Measurements from ENCODE around the gene ZNF511. TPM values are rescaled to one million over a fixed set of nuclear protein-coding genes. Genes with fewer than 3 reads are reported as not detected.
A peak's percentile ranks its signal among the peaks of the same experiment; 100 is the strongest.

ZNF511 gene, protein sequence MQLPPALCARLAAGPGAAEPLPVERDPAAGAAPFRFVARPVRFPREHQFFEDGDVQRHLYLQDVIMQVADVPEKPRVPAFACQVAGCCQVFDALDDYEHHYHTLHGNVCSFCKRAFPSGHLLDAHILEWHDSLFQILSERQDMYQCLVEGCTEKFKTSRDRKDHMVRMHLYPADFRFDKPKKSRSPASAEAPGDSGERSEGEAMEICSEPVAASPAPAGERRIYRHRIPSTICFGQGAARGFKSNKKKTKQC
- 10 to 100 TPM; 31.5 to 33.1 TPM for total RNA-seq
- 100 to 1,000 TPM in 1 of 2 donors, 10 to 100 TPM in 1; 69.0 to 107 TPM for polyA plus RNA-seq

DNA sequence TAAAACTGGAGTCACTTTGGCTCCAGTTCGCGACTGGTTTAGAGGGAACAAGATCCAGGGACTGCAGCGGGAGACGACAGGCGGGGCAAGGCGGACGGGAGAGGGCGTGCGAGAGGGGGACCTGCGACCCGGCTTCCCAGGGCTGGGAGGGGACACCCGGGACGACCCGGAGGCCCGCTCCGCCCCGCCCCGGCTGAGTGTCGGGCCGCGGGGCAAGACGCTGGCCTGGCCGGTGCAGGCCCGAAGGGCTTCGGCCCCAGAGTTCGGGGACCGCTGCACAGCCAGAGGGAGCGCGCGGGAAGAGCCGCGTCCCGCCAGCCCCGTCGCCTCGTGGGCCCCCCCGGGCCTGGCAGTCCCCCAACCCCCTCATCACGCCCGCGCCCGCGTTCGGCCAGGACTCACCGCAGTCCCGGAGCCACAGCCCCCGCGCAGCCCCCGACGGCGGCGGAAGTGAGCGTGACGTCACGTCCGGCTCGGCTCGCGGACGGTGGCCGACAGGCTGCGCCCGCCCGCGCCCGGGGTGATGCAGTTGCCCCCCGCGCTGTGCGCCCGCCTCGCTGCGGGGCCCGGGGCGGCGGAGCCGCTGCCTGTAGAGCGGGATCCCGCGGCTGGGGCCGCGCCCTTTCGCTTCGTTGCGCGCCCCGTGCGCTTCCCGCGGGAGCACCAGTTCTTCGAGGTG, at the start of gene ZNF511, which contains the start of gene TUBGCP2:
Gene ZNF511 (plus strand): TSS at position 494 of the 679 bp plus-strand sequence. CDS start 30 bp downstream, at position 524.
Gene TUBGCP2 (minus strand): TSS at position 452 of the 679 bp plus-strand sequence. CDS start 5,931 bp downstream, outside the sequence.
- Histone ChIP-seq H3K4me1 (ENCODE audit: insufficient read depth, low read length) (peaks cover 23% of the 10 kb centered on the region), H3K36me3 (ENCODE audit: insufficient read depth, low read length) (no peaks in the 10 kb centered on the region), H3K27ac (ENCODE audit: low read depth, low read length) (peak within 1 kb of the TSS; percentile 97), H3K9me3 (ENCODE audit: control insufficient read depth in 1 of 2, low read length in 2 of 2) (no peaks in the 10 kb centered on the region), H3K4me3 (ENCODE audit: low read length in 2 of 2) (peak within 1 kb of the TSS; percentile 80 to 87), H3K27me3 (ENCODE audit: insufficient read depth, low read length) (no peaks in the 10 kb centered on the region)
- Mint-ChIP-seq H3K9me3 (peaks cover 0 to 6% (median 0%) of the 10 kb centered on the region in 8 donors), H3K36me3 (peaks cover 4 to 43% of the 10 kb centered on the region in 2 donors), H3K27ac (peak within 1 kb of the TSS; percentile 99 to 100 (median 100)), H3K4me1 (peaks cover 17 to 48% (median 27%) of the 10 kb centered on the region in 4 donors), H3K4me3 (peak within 1 kb of the TSS; percentile 91 to 99 (median 98)), H3K27me3 (peaks cover 0 to 6% of the 10 kb centered on the region in 2 donors)
- POLR2A ChIA-PET (ENCODE audit: partially characterized antibody), result interaction anchor here (1.2 to 3.0 kb wide), 11 partner anchors 20 to 82 kb away, joined by 3 to 18 read pairs (median 6); partner anchors contain the start of genes ADAM8 and CALY
- intact Hi-C loops (cut with micrococcal nuclease), result loop anchor here (1.0 to 2.0 kb wide), 7 partner anchors 28 to 772 kb away; partner anchors contain the start of genes CALY, ECHS1, FUOM and INPP5A
- peak; percentile 90 to 97 (median 95) for DNase-seq
- CTCF ChIA-PET (ENCODE audit: partially characterized antibody), result interaction anchor here (0.6 to 3.3 kb wide), 22 partner anchors 7 to 204 kb away, joined by 3 to 28 read pairs (median 7); partner anchors contain the start of gene ADAM8

DNA sequence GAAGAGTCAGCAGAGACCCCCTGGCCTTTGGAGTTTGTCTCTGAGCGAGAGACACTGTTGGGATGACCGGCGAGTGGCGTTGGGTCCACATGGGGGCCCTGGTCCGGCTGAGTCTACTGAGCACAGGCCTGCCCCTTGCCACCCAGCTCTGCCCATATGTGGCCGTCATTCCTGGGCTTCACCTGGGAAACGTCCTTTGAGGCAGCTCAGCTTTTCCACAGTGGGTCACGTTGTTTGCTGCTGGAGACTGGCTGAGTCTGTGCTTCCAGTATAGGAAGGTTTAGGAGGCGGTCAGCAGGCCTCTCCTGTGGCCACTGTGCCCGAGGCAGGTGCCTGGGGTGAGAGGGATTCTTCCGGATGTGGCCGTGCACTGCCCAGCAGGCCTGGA, 49.1 kb upstream of the ZNF511 start:
- H3K4me3 ChIP-seq (ENCODE audit: low read length in 2 of 2), result no peak overlapping the region
- H3K4me1 Mint-ChIP-seq, result peaks cover 23 to 77% (median 57%) of the 10 kb centered on the region in 4 donors

DNA sequence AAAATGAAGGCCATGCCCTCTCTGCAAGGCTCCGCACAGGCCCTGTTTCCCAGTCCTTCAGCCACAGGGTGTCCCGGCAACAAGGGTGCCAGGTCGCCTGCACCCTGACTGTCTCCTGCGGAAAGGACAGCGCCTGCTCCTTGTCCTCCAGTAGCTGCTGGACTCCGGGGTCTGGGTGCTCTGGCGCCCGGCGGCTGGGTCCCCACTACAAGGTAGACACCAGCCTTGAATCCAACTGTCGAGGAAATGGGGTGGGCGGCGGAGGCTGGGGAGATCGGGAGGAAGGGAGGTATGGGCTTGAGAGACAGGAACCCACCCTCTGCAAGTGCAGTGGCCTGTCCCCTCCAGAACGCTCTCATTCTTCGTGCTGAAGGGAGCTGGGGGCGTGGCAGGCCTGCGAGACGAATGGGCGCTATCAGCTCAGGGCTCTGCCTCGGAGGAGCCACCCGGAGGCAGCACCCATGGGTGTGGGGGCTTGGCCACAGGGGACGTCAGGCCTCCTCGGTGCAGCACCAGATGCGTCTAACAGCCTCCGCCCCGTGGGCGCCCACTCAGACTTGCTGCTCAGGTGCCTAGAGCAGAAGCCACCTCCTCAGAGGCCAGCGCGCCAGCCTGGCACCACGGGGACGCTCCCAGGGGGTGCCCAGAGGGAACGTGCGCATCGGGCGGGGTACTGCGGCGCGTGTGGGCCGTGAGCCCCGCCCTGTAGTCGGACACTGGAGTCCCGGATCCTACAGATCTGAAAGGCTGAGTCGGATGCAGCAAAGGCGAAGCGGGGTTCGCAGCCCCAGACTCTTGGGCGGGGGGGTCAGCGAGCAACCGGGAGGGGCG, 47.6 kb upstream of the ZNF511 start:
- Mint-ChIP-seq H3K36me3 (peaks cover 0 to 15% of the 10 kb centered on the region in 2 donors), H3K4me1 (peaks cover 29 to 86% (median 66%) of the 10 kb centered on the region in 4 donors), H3K4me3 (peak overlapping the region; percentile 48 to 89 (median 66)), H3K27ac (peak overlapping the region; percentile 95 to 99 (median 98)), H3K9me3 (no peaks in the 10 kb centered on the region), H3K27me3 (peaks cover 0 to 4% of the 10 kb centered on the region in 2 donors)
- Histone ChIP-seq H3K36me3 (ENCODE audit: insufficient read depth, low read length) (no peaks in the 10 kb centered on the region), H3K4me1 (ENCODE audit: insufficient read depth, low read length) (peaks cover 85% of the 10 kb centered on the region), H3K4me3 (ENCODE audit: low read length in 2 of 2) (peak overlapping the region in 1 of 2 donors; percentile 46), H3K27ac (ENCODE audit: low read depth, low read length) (peak overlapping the region; percentile 83), H3K27me3 (ENCODE audit: insufficient read depth, low read length) (no peaks in the 10 kb centered on the region), H3K9me3 (ENCODE audit: control insufficient read depth in 1 of 2, low read length in 2 of 2) (no peaks in the 10 kb centered on the region)
- intact Hi-C loops (cut with micrococcal nuclease), result loop anchor here (2.0 to 5.0 kb wide), 3 partner anchors 14 to 131 kb away; partner anchors contain the start of genes MTG1, TUBGCP2 and ZNF511
- CTCF ChIA-PET (ENCODE audit: partially characterized antibody), result interaction anchor here (5.6 kb wide), 1 partner anchor 46 kb away, joined by 22 read pairs; no protein-coding TSS in a partner anchor
- POLR2A ChIA-PET (ENCODE audit: partially characterized antibody), result interaction anchor here (1.0 to 13.2 kb wide), 3 partner anchors 14 to 50 kb away, joined by 5 to 236 read pairs (median 6); partner anchors contain the start of gene ADAM8
- DNase-seq, result peak; percentile 65 to 85 (median 69)

More for the DNA sequence above, 49.1 kb upstream of the ZNF511 start:
- Histone ChIP-seq H3K4me1 (ENCODE audit: insufficient read depth, low read length) (peaks cover 71% of the 10 kb centered on the region), H3K36me3 (ENCODE audit: insufficient read depth, low read length) (no peaks in the 10 kb centered on the region), H3K27ac (ENCODE audit: low read depth, low read length) (peak overlapping the region; percentile 72), H3K27me3 (ENCODE audit: insufficient read depth, low read length) (no peaks in the 10 kb centered on the region), H3K9me3 (ENCODE audit: control insufficient read depth in 1 of 2, low read length in 2 of 2) (no peaks in the 10 kb centered on the region)
- ChIA-PET CTCF (ENCODE audit: partially characterized antibody) (interaction anchor here (1.0 to 5.6 kb wide), 7 partner anchors 8 to 116 kb away, joined by 3 to 22 read pairs (median 6); no protein-coding TSS in a partner anchor), POLR2A (ENCODE audit: partially characterized antibody) (interaction anchor here (0.8 to 13.2 kb wide), 7 partner anchors 8 to 131 kb away, joined by 3 to 236 read pairs (median 6); partner anchors contain the start of gene ADAM8)
- intact Hi-C loops (cut with micrococcal nuclease), result loop anchor here (10.0 kb wide), 1 partner anchor 1355 kb away; the partner anchor contains the start of gene PPP2R2D
- peak in 1 of 5 donors; percentile 39 for DNase-seq
- no peaks in the 10 kb centered on the region for H3K9me3 Mint-ChIP-seq
- H3K27ac Mint-ChIP-seq, result peak overlapping the region; percentile 95 to 99 (median 98)
- H3K27me3 Mint-ChIP-seq, result peaks cover 0 to 4% of the 10 kb centered on the region in 2 donors
- H3K4me3 Mint-ChIP-seq, result peak overlapping the region; percentile 55 to 89 (median 77)
- peaks cover 0 to 9% of the 10 kb centered on the region in 2 donors for H3K36me3 Mint-ChIP-seq

DNA sequence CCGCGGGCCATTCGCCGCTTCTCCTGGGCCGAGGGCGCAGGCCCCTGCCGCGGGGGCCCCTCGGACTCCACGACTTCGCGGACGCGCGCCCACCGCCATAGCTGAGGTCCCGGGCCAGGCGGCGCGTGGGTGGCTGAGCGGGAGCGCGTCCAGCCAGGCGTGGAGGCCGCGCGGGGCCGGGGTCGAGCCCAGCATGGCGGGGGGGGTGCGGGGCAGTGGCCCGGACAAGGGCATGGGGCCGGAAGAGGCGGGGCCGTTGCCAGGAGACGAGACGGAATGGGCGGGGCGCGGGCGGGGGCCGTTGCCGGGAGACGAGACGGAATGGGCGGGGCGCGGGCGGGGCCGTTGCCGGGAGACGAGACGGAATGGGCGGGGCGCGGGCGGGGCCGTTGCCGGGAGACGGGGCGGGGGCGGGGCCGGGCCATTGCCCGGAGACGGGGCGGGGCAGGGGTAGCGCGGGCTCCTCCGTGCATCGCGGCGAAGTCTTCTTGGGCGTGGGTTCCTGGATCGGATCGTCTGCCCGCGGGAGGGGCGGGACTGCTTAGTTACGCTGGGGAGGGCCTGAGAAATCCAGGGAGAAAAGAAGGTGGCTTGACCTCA, 46.9 kb upstream of the ZNF511 start:
- peaks cover 29 to 86% (median 66%) of the 10 kb centered on the region in 4 donors for H3K4me1 Mint-ChIP-seq
- Histone ChIP-seq H3K4me1 (ENCODE audit: insufficient read depth, low read length) (peaks cover 85% of the 10 kb centered on the region), H3K36me3 (ENCODE audit: insufficient read depth, low read length) (no peaks in the 10 kb centered on the region), H3K27ac (ENCODE audit: low read depth, low read length) (peak overlapping the region; percentile 83), H3K9me3 (ENCODE audit: control insufficient read depth in 1 of 2, low read length in 2 of 2) (no peaks in the 10 kb centered on the region), H3K27me3 (ENCODE audit: insufficient read depth, low read length) (no peaks in the 10 kb centered on the region), H3K4me3 (ENCODE audit: low read length in 2 of 2) (peak overlapping the region in 1 of 2 donors; percentile 46)
- peak overlapping the region; percentile 90 to 98 (median 92) for H3K27ac Mint-ChIP-seq
- ChIA-PET CTCF (ENCODE audit: partially characterized antibody) (interaction anchor here (1.4 kb wide), 2 partner anchors 16 to 46 kb away, joined by 5 to 9 read pairs; no protein-coding TSS in a partner anchor), POLR2A (ENCODE audit: partially characterized antibody) (interaction anchor here (1.0 to 13.2 kb wide), 5 partner anchors 14 to 111 kb away, joined by 4 to 236 read pairs (median 6); partner anchors contain the start of genes ADAM8 and ECHS1)
- H3K4me3 Mint-ChIP-seq, result peak overlapping the region; percentile 70 to 79 (median 76)
- no peaks in the 10 kb centered on the region for H3K9me3 Mint-ChIP-seq
- peaks cover 0 to 4% of the 10 kb centered on the region in 2 donors for H3K27me3 Mint-ChIP-seq
- DNase-seq, result peak; percentile 75 to 83 (median 78)
- peaks cover 0 to 15% of the 10 kb centered on the region in 2 donors for H3K36me3 Mint-ChIP-seq
- intact Hi-C loops (cut with micrococcal nuclease), result loop anchor here (2.0 to 5.0 kb wide), 3 partner anchors 13 to 130 kb away; partner anchors contain the start of genes MTG1, TUBGCP2 and ZNF511

DNA sequence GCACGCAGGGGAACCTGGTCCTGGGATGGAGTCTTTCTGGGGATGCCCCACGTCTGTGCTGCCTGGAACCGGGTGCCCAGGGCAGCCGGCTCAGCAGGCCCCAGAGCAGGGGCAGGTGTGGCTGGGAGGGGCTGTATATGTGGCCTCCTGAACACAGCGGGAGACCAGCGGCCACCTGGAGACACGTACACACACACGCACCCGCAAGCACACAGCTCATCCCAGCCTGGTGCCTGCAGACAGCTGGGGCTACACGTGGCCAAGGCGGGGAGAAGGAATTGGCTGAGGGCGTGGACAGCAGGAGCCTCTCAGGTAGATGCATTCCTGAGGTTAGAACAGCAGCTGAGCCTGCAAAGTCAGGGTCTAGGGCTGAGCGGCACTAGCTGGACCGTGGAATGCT, 46.0 kb upstream of the ZNF511 start:
- H3K4me3 Mint-ChIP-seq, result peak overlapping the region in 6 of 8 donors; percentile 70 to 79 (median 76)
- no peaks in the 10 kb centered on the region for H3K9me3 Mint-ChIP-seq

More for the DNA sequence above, 46.0 kb upstream of the ZNF511 start:
- Histone ChIP-seq H3K27me3 (ENCODE audit: insufficient read depth, low read length) (no peaks in the 10 kb centered on the region), H3K27ac (ENCODE audit: low read depth, low read length) (peak overlapping the region; percentile 83), H3K4me3 (ENCODE audit: low read length in 2 of 2) (no peak overlapping the region), H3K9me3 (ENCODE audit: control insufficient read depth in 1 of 2, low read length in 2 of 2) (no peaks in the 10 kb centered on the region), H3K36me3 (ENCODE audit: insufficient read depth, low read length) (no peaks in the 10 kb centered on the region), H3K4me1 (ENCODE audit: insufficient read depth, low read length) (peaks cover 76% of the 10 kb centered on the region)
- ChIA-PET CTCF (ENCODE audit: partially characterized antibody) (interaction anchor here (1.3 to 2.0 kb wide), 6 partner anchors 12 to 119 kb away, joined by 3 to 9 read pairs (median 8); no protein-coding TSS in a partner anchor), POLR2A (ENCODE audit: partially characterized antibody) (interaction anchor here (0.8 to 13.2 kb wide), 7 partner anchors 13 to 128 kb away, joined by 3 to 236 read pairs (median 4); partner anchors contain the start of genes ADAM8 and ECHS1)
- Mint-ChIP-seq H3K27me3 (peaks cover 0 to 4% of the 10 kb centered on the region in 2 donors), H3K4me1 (peaks cover 29 to 78% (median 61%) of the 10 kb centered on the region in 4 donors), H3K27ac (peak overlapping the region; percentile 90 to 98 (median 92)), H3K36me3 (peaks cover 0 to 15% of the 10 kb centered on the region in 2 donors)
- intact Hi-C loops (cut with micrococcal nuclease), result loop anchor here (5.0 kb wide), 1 partner anchor 130 kb away; the partner anchor contains the start of gene MTG1
- DNase-seq, result peak in 1 of 5 donors; percentile 45
